ENCODE measurements around the gene MPEG1. TPM values are rescaled to one million over a fixed set of nuclear protein-coding genes. Genes with fewer than 3 reads are reported as not detected.

Gene MPEG1
- polyA plus RNA-seq, 2 donors: 0.61 to 1.3 TPM

- H3K4me1 ChIP-seq (ENCODE audit: control insufficient read depth in 2 of 2, insufficient read depth in 2 of 2, low read length in 1 of 2): no peaks in the 10 kb centered on the region
- no peak overlapping the region for H3K4me3 ChIP-seq (ENCODE audit: low read depth in 1 of 2, low read length in 2 of 2)
- no peaks in the 10 kb centered on the region for H3K9me3 ChIP-seq (ENCODE audit: control insufficient read depth in 2 of 2, insufficient read depth in 1 of 2, low read depth in 1 of 2, low read length in 1 of 2)
- 9 to 12% methylated on average over 2 of the region's 2 CpGs for WGBS, 2 donors
- no peak overlapping the region for H3K27ac ChIP-seq (ENCODE audit: low read depth in 2 of 2, low read length in 1 of 2)
- no peaks in the 10 kb centered on the region for H3K36me3 ChIP-seq (ENCODE audit: control insufficient read depth in 2 of 2, insufficient read depth in 2 of 2, low read length in 1 of 2)
- no peaks in the 10 kb centered on the region for H3K27me3 ChIP-seq (ENCODE audit: control insufficient read depth in 1 of 2, insufficient read depth in 2 of 2, low read length in 2 of 2)
These were observed 35.0 kb upstream of the MPEG1 start for GRCh38 chr11:59247531-59248227.

- 71 to 73% methylated on average over 1 of the region's 1 CpG for WGBS, 2 donors
- no peaks in the 10 kb centered on the region for H3K27me3 ChIP-seq (ENCODE audit: control insufficient read depth in 1 of 2, insufficient read depth in 2 of 2, low read length in 2 of 2)
- no peaks in the 10 kb centered on the region for H3K4me1 ChIP-seq (ENCODE audit: control insufficient read depth in 2 of 2, insufficient read depth in 2 of 2, low read length in 1 of 2)
- no peaks in the 10 kb centered on the region for H3K36me3 ChIP-seq (ENCODE audit: control insufficient read depth in 2 of 2, insufficient read depth in 2 of 2, low read length in 1 of 2)
- no peak overlapping the region for H3K27ac ChIP-seq (ENCODE audit: low read depth in 2 of 2, low read length in 1 of 2)
- no peak overlapping the region for H3K4me3 ChIP-seq (ENCODE audit: low read depth in 1 of 2, low read length in 2 of 2)
- H3K9me3 ChIP-seq (ENCODE audit: control insufficient read depth in 2 of 2, insufficient read depth in 1 of 2, low read depth in 1 of 2, low read length in 1 of 2): no peaks in the 10 kb centered on the region
These were observed 30.9 kb upstream of the MPEG1 start for GRCh38 chr11:59243633-59244032.

GRCh38 chr11:59240322-59240721, 27.6 kb upstream of the MPEG1 start:
- no peaks in the 10 kb centered on the region for H3K27me3 ChIP-seq (ENCODE audit: control insufficient read depth in 1 of 2, insufficient read depth in 2 of 2, low read length in 2 of 2)
- H3K4me1 ChIP-seq (ENCODE audit: control insufficient read depth in 2 of 2, insufficient read depth in 2 of 2, low read length in 1 of 2): no peaks in the 10 kb centered on the region
- no peaks in the 10 kb centered on the region for H3K36me3 ChIP-seq (ENCODE audit: control insufficient read depth in 2 of 2, insufficient read depth in 2 of 2, low read length in 1 of 2)
- H3K27ac ChIP-seq (ENCODE audit: low read depth in 2 of 2, low read length in 1 of 2): no peak overlapping the region
- no peak overlapping the region for H3K4me3 ChIP-seq (ENCODE audit: low read depth in 1 of 2, low read length in 2 of 2)
- no peaks in the 10 kb centered on the region for H3K9me3 ChIP-seq (ENCODE audit: control insufficient read depth in 2 of 2, insufficient read depth in 1 of 2, low read depth in 1 of 2, low read length in 1 of 2)

GRCh38 chr11:59226396-59226795, 13.7 kb upstream of the MPEG1 start:
- 61 to 83% methylated on average over 2 of the region's 2 CpGs for WGBS, 2 donors
- no peak overlapping the region for H3K27ac ChIP-seq (ENCODE audit: low read depth in 2 of 2, low read length in 1 of 2)
- H3K36me3 ChIP-seq (ENCODE audit: control insufficient read depth in 2 of 2, insufficient read depth in 2 of 2, low read length in 1 of 2): no peaks in the 10 kb centered on the region
- no peaks in the 10 kb centered on the region for H3K27me3 ChIP-seq (ENCODE audit: control insufficient read depth in 1 of 2, insufficient read depth in 2 of 2, low read length in 2 of 2)
- H3K4me3 ChIP-seq (ENCODE audit: low read depth in 1 of 2, low read length in 2 of 2): no peak overlapping the region
- no peaks in the 10 kb centered on the region for H3K9me3 ChIP-seq (ENCODE audit: control insufficient read depth in 2 of 2, insufficient read depth in 1 of 2, low read depth in 1 of 2, low read length in 1 of 2)
- no peaks in the 10 kb centered on the region for H3K4me1 ChIP-seq (ENCODE audit: control insufficient read depth in 2 of 2, insufficient read depth in 2 of 2, low read length in 1 of 2)

- Histone ChIP-seq H3K4me1 (ENCODE audit: control insufficient read depth in 2 of 2, insufficient read depth in 2 of 2, low read length in 1 of 2) (no peaks in the 10 kb centered on the region), H3K4me3 (ENCODE audit: low read depth in 1 of 2, low read length in 2 of 2) (no peak overlapping the region), H3K27me3 (ENCODE audit: control insufficient read depth in 1 of 2, insufficient read depth in 2 of 2, low read length in 2 of 2) (no peaks in the 10 kb centered on the region), H3K9me3 (ENCODE audit: control insufficient read depth in 2 of 2, insufficient read depth in 1 of 2, low read depth in 1 of 2, low read length in 1 of 2) (no peaks in the 10 kb centered on the region), H3K27ac (ENCODE audit: low read depth in 2 of 2, low read length in 1 of 2) (no peak overlapping the region), H3K36me3 (ENCODE audit: control insufficient read depth in 2 of 2, insufficient read depth in 2 of 2, low read length in 1 of 2) (no peaks in the 10 kb centered on the region)
- WGBS, 2 donors: 65 to 67% methylated on average over 1 of the region's 1 CpG
These were observed 12.3 kb upstream of the MPEG1 start for GRCh38 chr11:59225017-59225416.

GRCh38 chr11:59224351-59224928, 11.7 kb upstream of the MPEG1 start:
- H3K9me3 ChIP-seq (ENCODE audit: control insufficient read depth in 2 of 2, insufficient read depth in 1 of 2, low read depth in 1 of 2, low read length in 1 of 2): no peaks in the 10 kb centered on the region
- H3K4me3 ChIP-seq (ENCODE audit: low read depth in 1 of 2, low read length in 2 of 2): no peak overlapping the region
- H3K4me1 ChIP-seq (ENCODE audit: control insufficient read depth in 2 of 2, insufficient read depth in 2 of 2, low read length in 1 of 2): no peaks in the 10 kb centered on the region
- no peaks in the 10 kb centered on the region for H3K27me3 ChIP-seq (ENCODE audit: control insufficient read depth in 1 of 2, insufficient read depth in 2 of 2, low read length in 2 of 2)
- H3K27ac ChIP-seq (ENCODE audit: low read depth in 2 of 2, low read length in 1 of 2): no peak overlapping the region
- no peaks in the 10 kb centered on the region for H3K36me3 ChIP-seq (ENCODE audit: control insufficient read depth in 2 of 2, insufficient read depth in 2 of 2, low read length in 1 of 2)
- WGBS, 2 donors: 30 to 42% methylated on average over 4 of the region's 4 CpGs

- Histone ChIP-seq H3K27me3 (ENCODE audit: control insufficient read depth in 1 of 2, insufficient read depth in 2 of 2, low read length in 2 of 2) (no peaks in the 10 kb centered on the region), H3K4me1 (ENCODE audit: control insufficient read depth in 2 of 2, insufficient read depth in 2 of 2, low read length in 1 of 2) (no peaks in the 10 kb centered on the region), H3K4me3 (ENCODE audit: low read depth in 1 of 2, low read length in 2 of 2) (no peak overlapping the region), H3K27ac (ENCODE audit: low read depth in 2 of 2, low read length in 1 of 2) (no peak overlapping the region), H3K36me3 (ENCODE audit: control insufficient read depth in 2 of 2, insufficient read depth in 2 of 2, low read length in 1 of 2) (no peaks in the 10 kb centered on the region), H3K9me3 (ENCODE audit: control insufficient read depth in 2 of 2, insufficient read depth in 1 of 2, low read depth in 1 of 2, low read length in 1 of 2) (no peaks in the 10 kb centered on the region)
- WGBS, 2 donors: 50 to 70% methylated on average over 2 of the region's 2 CpGs
These were observed 10.9 kb upstream of the MPEG1 start for GRCh38 chr11:59223611-59224010.

GRCh38 chr11:59223177-59223576, 10.4 kb upstream of the MPEG1 start:
- H3K36me3 ChIP-seq (ENCODE audit: control insufficient read depth in 2 of 2, insufficient read depth in 2 of 2, low read length in 1 of 2): no peaks in the 10 kb centered on the region
- no peaks in the 10 kb centered on the region for H3K9me3 ChIP-seq (ENCODE audit: control insufficient read depth in 2 of 2, insufficient read depth in 1 of 2, low read depth in 1 of 2, low read length in 1 of 2)
- no peak overlapping the region for H3K27ac ChIP-seq (ENCODE audit: low read depth in 2 of 2, low read length in 1 of 2)
- 98 to 100% methylated on average over 1 of the region's 1 CpG for WGBS, 2 donors
- no peaks in the 10 kb centered on the region for H3K4me1 ChIP-seq (ENCODE audit: control insufficient read depth in 2 of 2, insufficient read depth in 2 of 2, low read length in 1 of 2)
- H3K4me3 ChIP-seq (ENCODE audit: low read depth in 1 of 2, low read length in 2 of 2): no peak overlapping the region
- no peaks in the 10 kb centered on the region for H3K27me3 ChIP-seq (ENCODE audit: control insufficient read depth in 1 of 2, insufficient read depth in 2 of 2, low read length in 2 of 2)

- Histone ChIP-seq H3K27ac (ENCODE audit: low read depth in 2 of 2, low read length in 1 of 2) (no peak overlapping the region), H3K4me1 (ENCODE audit: control insufficient read depth in 2 of 2, insufficient read depth in 2 of 2, low read length in 1 of 2) (no peaks in the 10 kb centered on the region), H3K36me3 (ENCODE audit: control insufficient read depth in 2 of 2, insufficient read depth in 2 of 2, low read length in 1 of 2) (no peaks in the 10 kb centered on the region), H3K4me3 (ENCODE audit: low read depth in 1 of 2, low read length in 2 of 2) (no peak overlapping the region), H3K27me3 (ENCODE audit: control insufficient read depth in 1 of 2, insufficient read depth in 2 of 2, low read length in 2 of 2) (no peaks in the 10 kb centered on the region), H3K9me3 (ENCODE audit: control insufficient read depth in 2 of 2, insufficient read depth in 1 of 2, low read depth in 1 of 2, low read length in 1 of 2) (no peaks in the 10 kb centered on the region)
- WGBS, 2 donors: 73 to 76% methylated on average over 2 of the region's 2 CpGs
These were observed 9.8 kb upstream of the MPEG1 start for GRCh38 chr11:59222464-59223060.

- no peak overlapping the region for H3K4me3 ChIP-seq (ENCODE audit: low read depth in 1 of 2, low read length in 2 of 2)
- no peaks in the 10 kb centered on the region for H3K9me3 ChIP-seq (ENCODE audit: control insufficient read depth in 2 of 2, insufficient read depth in 1 of 2, low read depth in 1 of 2, low read length in 1 of 2)
- H3K27ac ChIP-seq (ENCODE audit: low read depth in 2 of 2, low read length in 1 of 2): no peak overlapping the region
- WGBS, 2 donors: 49 to 55% methylated on average over 4 of the region's 4 CpGs
- H3K4me1 ChIP-seq (ENCODE audit: control insufficient read depth in 2 of 2, insufficient read depth in 2 of 2, low read length in 1 of 2): no peaks in the 10 kb centered on the region
- H3K27me3 ChIP-seq (ENCODE audit: control insufficient read depth in 1 of 2, insufficient read depth in 2 of 2, low read length in 2 of 2): no peaks in the 10 kb centered on the region
- H3K36me3 ChIP-seq (ENCODE audit: control insufficient read depth in 2 of 2, insufficient read depth in 2 of 2, low read length in 1 of 2): no peaks in the 10 kb centered on the region
These were observed 8.7 kb upstream of the MPEG1 start for GRCh38 chr11:59221441-59221840.
